ENCODE measurements around the gene RINT1.
A peak's percentile ranks its signal among the peaks of the same experiment; 100 is the strongest.

The RINT1 gene

DNA sequence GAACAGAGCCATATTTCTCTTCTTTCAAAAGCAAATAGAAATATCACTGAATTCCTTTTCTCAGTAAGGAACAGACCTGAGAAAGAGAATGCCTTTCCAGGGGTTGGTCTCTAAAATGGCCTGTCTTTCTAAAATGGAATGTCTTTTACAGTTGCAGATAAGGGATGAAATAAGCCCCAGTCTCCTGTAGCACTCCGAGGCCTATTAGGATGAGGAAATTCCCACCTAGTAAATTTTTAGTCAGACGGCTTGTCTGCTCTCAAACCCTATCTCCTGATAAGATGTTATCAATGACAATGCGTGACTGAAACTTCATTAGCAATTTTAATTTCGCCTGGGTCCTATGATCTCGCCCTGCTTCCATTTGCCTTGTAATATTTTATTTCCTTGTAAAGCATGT is 52.2 kb downstream of the RINT1 start:
- POLR2A ChIA-PET (ENCODE audit: low non-redundant PET) = no interaction called here
- no peak for DNase-seq (ENCODE audit: low spot score)
- CTCF ChIA-PET = no interaction called here
- TF ChIP-seq, protein P1, sequence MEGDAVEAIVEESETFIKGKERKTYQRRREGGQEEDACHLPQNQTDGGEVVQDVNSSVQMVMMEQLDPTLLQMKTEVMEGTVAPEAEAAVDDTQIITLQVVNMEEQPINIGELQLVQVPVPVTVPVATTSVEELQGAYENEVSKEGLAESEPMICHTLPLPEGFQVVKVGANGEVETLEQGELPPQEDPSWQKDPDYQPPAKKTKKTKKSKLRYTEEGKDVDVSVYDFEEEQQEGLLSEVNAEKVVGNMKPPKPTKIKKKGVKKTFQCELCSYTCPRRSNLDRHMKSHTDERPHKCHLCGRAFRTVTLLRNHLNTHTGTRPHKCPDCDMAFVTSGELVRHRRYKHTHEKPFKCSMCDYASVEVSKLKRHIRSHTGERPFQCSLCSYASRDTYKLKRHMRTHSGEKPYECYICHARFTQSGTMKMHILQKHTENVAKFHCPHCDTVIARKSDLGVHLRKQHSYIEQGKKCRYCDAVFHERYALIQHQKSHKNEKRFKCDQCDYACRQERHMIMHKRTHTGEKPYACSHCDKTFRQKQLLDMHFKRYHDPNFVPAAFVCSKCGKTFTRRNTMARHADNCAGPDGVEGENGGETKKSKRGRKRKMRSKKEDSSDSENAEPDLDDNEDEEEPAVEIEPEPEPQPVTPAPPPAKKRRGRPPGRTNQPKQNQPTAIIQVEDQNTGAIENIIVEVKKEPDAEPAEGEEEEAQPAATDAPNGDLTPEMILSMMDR (conservative IDR thresholded peaks at IDR 0.05; ENCODE audit: low read depth) = no peak
- no peak overlapping the region for H3K27ac ChIP-seq

GRCh38 chr7:105585850-105586500 is 54.0 kb downstream of the RINT1 start:
- CTCF ChIA-PET = interaction anchor here (0.8 kb wide), 1 partner anchor 346 kb away, joined by 3 read pairs; no protein-coding TSS in a partner anchor
- H3K27ac ChIP-seq = no peak overlapping the region
- TF ChIP-seq, protein P1 (conservative IDR thresholded peaks at IDR 0.05; ENCODE audit: low read depth) = no peak
- no peak for DNase-seq (ENCODE audit: low spot score)
- POLR2A ChIA-PET (ENCODE audit: low non-redundant PET) = no interaction called here

GRCh38 chr7:105587909-105588635 is 56.1 kb downstream of the RINT1 start:
- TF ChIP-seq, protein P1 (conservative IDR thresholded peaks at IDR 0.05; ENCODE audit: low read depth) = no peak
- H3K27ac ChIP-seq = no peak overlapping the region
- CTCF ChIA-PET = no interaction called here
- POLR2A ChIA-PET (ENCODE audit: low non-redundant PET) = no interaction called here
- DNase-seq (ENCODE audit: low spot score) = no peak

DNA sequence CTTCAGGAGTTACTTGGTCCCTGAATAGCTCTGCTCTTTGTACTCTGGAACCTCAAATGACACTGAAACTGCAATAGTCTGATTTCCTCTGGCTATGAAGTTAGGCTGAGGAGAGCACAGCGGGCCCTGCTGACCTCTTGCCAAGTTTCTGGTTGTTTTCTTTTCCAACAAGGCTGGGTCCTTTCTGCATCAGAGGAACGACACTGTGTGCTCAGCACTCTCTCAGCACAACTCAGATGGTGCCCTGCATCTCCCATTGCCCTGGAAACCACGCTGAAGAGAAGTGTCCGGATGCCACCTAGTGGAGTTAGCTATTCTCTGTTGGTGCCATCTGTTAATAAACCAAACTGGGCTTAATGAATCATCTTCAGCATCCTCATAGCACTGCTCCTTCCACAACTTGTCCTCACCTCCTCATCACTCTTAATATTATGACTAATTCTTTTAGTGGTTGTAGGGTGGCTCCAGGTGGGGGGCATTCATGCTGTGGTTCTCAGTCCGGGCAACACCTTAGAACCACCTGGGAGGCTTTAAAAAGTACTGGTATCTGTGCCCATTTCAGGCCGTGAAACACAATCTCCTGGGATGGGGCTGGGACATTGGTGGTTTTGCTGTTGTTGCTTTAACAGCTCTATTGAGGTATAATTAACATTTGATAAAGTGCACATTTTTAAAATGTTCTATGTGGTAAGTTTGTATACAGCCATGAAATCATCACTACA is 57.5 kb downstream of the RINT1 start:
- POLR2A ChIA-PET (ENCODE audit: low non-redundant PET) = no interaction called here
- H3K27ac ChIP-seq = no peak overlapping the region
- DNase-seq (ENCODE audit: low spot score) = peak; percentile 82
- CTCF ChIA-PET = interaction anchor here (0.6 to 1.3 kb wide), 10 partner anchors 8 to 608 kb away, joined by 3 to 6 read pairs (median 4); partner anchors contain the start of gene EFCAB10
- TF ChIP-seq, protein P1 (conservative IDR thresholded peaks at IDR 0.05; ENCODE audit: low read depth) = peak; percentile 86

DNA sequence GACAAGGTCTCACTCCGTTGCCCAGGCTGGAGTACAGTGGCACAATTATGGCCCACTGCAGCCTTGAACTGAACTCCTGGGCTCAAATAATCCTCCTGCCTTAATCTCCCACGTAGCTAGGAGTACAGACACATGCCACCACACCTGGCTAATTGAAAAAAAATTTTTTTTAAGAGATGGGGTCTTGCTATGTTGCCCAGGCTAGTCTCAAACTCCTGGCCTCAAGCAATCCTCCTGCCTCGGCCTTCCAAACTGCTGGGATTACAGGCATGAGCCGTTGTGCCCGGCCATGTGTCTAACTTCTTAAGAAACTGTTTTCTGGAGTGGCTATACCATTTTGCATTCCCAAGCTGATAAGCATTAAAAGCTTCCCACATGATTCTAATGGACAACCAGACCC is 58.8 kb downstream of the RINT1 start:
- no peak for DNase-seq (ENCODE audit: low spot score)
- CTCF ChIA-PET = interaction anchor here (0.7 kb wide), 1 partner anchor 253 kb away, joined by 4 read pairs; no protein-coding TSS in a partner anchor
- POLR2A ChIA-PET (ENCODE audit: low non-redundant PET) = no interaction called here
- no peak overlapping the region for H3K27ac ChIP-seq
- TF ChIP-seq, protein P1 (conservative IDR thresholded peaks at IDR 0.05; ENCODE audit: low read depth) = no peak

GRCh38 chr7:105591522-105591921 is 59.5 kb downstream of the RINT1 start:
- TF ChIP-seq, protein P1 (conservative IDR thresholded peaks at IDR 0.05; ENCODE audit: low read depth) = no peak
- ChIA-PET CTCF (no interaction called here), POLR2A (ENCODE audit: low non-redundant PET) (no interaction called here)
- H3K27ac ChIP-seq = no peak overlapping the region
- no peak for DNase-seq (ENCODE audit: low spot score)
